Measurements from ENCODE around the gene PCSK7. TPM values are rescaled to one million over a fixed set of nuclear protein-coding genes. Genes with fewer than 3 reads are reported as not detected.

PCSK7 gene
- total RNA-seq, 5 donors from 2014 or later (not counting 1 experiment from before 2014, with no cell fraction given) = 300 to 368 (median 336) TPM

DNA sequence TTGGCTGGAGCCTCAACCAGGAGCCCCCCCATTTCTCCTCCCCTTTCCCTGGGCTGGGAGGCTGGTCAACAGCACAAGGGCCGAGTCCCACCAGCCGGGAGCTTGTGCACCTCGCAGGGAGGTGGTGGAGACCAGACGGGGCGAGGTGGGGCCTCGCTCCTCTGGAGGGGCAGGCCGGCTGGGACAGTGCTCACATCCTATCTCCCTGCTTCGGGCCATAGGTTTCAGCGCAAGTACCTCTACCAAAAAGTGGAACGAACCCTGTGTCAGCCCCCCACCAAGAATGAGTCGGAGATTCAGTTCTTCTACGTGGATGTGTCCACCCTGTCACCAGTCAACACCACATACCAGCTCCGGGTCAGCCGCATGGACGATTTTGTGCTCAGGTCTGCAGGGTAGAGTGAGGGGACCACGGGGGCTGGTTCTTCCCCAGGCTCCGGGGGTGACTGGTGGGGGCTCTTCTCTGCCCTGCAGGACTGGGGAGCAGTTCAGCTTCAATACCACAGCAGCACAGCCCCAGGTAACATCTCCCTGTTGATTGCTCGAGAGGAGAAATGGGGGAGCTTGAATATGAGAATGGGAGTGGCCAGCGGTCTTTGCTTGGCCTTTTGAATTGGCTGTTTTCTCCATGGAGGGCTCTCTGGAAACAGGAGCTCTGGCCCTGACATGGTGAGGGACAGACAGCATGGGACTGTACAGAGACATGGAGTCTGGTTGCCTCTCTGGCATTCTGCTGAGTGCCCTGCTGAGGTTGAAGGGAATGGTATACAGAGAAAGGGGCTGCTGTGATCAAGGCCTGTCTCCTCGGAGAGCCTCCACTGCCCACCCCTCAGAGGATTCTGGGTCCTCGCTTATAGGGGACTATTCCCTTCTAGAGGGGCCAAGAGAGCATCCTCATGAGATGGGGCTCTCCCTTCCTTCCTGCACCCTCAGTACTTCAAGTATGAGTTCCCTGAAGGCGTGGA lies 50.0 kb downstream of the PCSK7 start:
- CTCF ChIA-PET = interaction anchor here (0.5 to 3.7 kb wide), 6 partner anchors 15 to 768 kb away, joined by 3 to 38 read pairs (median 6); no protein-coding TSS in a partner anchor
- Histone ChIP-seq H3K9me3 (no peaks in the 10 kb centered on the region), H3K27ac (ENCODE audit: low read length) (no peak overlapping the region), H3K4me1 (ENCODE audit: control insufficient read depth in 1 of 2, extremely low read depth in 1 of 2, insufficient read depth in 2 of 2, low read length in 2 of 2) (peaks cover 17 to 34% of the 10 kb centered on the region in 2 experiments), H3K36me3 (ENCODE audit: control insufficient read depth in 2 of 2, extremely low read depth in 1 of 2, insufficient read depth in 1 of 2, low read length in 1 of 2) (peaks cover 3 to 16% of the 10 kb centered on the region in 2 donors), H3K4me3 (ENCODE audit: control insufficient read depth in 1 of 2, extremely low read depth in 1 of 2, low read length in 1 of 2) (no peak overlapping the region), H3K27me3 (replicated peaks in 1 of 2; ENCODE audit: control insufficient read depth in 2 of 2, extremely low read depth in 1 of 2, insufficient read depth in 2 of 2, low read length in 1 of 2) (no peaks in the 10 kb centered on the region)
- H3K27ac Mint-ChIP-seq = peak overlapping the region in 1 of 2 donors; percentile 16
- no peaks in the 10 kb centered on the region for H3K9me3 Mint-ChIP-seq
- ATAC-seq (replicated peaks in 1 of 4) = no peak
- no peaks in the 10 kb centered on the region for H3K27me3 Mint-ChIP-seq
- POLR2A ChIA-PET = interaction anchor here in 1 of 2 donors (0.5 kb wide), 1 partner anchor 10 kb away, joined by 3 read pairs; no protein-coding TSS in a partner anchor
- no peak overlapping the region for H3K4me3 Mint-ChIP-seq
- no peak for DNase-seq
- H3K36me3 Mint-ChIP-seq = peaks cover 9% of the 10 kb centered on the region
- WGBS (ENCODE audit: insufficient coverage) = 95% methylated on average over 10 of the region's 22 CpGs
- H3K4me1 Mint-ChIP-seq = peaks cover 29 to 35% (median 29%) of the 10 kb centered on the region in 3 donors

DNA sequence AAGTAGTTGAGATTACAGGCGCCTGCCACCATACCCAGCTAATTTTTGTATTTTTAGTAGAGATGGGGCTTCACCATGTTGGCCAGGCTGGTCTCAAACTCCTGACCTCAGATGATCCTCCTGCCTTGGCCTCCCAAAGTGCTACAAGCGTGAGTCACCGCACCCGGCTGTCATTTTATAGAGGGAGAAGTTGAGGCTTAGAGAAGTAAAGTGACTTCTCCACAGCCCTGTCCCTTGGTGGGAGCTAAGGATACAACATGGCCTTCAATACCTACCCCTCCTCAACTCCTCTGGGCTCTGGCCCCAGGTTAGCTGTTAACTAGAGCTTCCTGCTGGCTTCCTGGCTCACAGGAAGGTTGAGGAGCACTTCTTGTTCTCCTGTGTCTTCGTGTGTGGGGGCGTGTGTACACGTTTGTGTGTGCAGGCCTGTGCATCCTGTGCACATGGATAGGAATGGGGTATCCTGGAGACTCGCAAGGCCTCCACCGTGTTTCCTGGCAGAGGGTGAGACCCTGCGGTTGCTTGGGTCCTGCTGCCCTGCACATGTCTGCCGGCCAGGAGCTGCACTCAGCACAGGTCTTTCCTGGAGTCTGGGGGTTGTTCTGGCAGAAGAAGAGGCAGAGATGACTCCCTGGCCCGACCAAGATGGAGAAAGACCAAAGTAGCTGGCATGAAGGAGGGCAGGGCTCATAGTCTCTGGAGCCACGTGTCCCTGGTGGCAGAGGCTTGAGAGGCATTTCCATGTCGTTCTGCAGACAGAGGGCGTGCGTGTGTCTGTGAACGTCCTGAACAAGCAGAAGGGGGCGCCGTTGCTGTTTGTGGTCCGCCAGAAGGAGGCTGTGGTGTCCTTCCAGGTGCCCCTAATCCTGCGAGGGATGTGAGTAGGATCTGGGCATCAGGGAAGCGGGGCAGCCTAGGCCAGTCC lies 51.0 kb downstream of the PCSK7 start:
- WGBS (ENCODE audit: insufficient coverage) = 40% methylated on average over 14 of the region's 22 CpGs
- Histone ChIP-seq H3K27me3 (replicated peaks in 1 of 2; ENCODE audit: control insufficient read depth in 2 of 2, extremely low read depth in 1 of 2, insufficient read depth in 2 of 2, low read length in 1 of 2) (no peaks in the 10 kb centered on the region), H3K4me3 (ENCODE audit: control insufficient read depth in 1 of 2, extremely low read depth in 1 of 2, low read length in 1 of 2) (peak overlapping the region in 1 of 2 donors; percentile 40), H3K27ac (ENCODE audit: low read length) (no peak overlapping the region), H3K9me3 (no peaks in the 10 kb centered on the region), H3K36me3 (ENCODE audit: control insufficient read depth in 2 of 2, extremely low read depth in 1 of 2, insufficient read depth in 1 of 2, low read length in 1 of 2) (peaks cover 3 to 16% of the 10 kb centered on the region in 2 donors), H3K4me1 (ENCODE audit: control insufficient read depth in 1 of 2, extremely low read depth in 1 of 2, insufficient read depth in 2 of 2, low read length in 2 of 2) (peaks cover 17 to 34% of the 10 kb centered on the region in 2 experiments)
- ChIA-PET POLR2A (interaction anchor here in 1 of 2 donors (0.6 to 2.8 kb wide), 4 partner anchors 36 to 1660 kb away, joined by 3 to 21 read pairs (median 8); partner anchors contain the start of gene PAFAH1B2), CTCF (interaction anchor here (0.5 to 3.7 kb wide), 9 partner anchors 14 to 769 kb away, joined by 3 to 38 read pairs (median 5); no protein-coding TSS in a partner anchor)
- peaks cover 9% of the 10 kb centered on the region for H3K36me3 Mint-ChIP-seq
- peak in 2 of 4 experiments; percentile 18 to 37 for ATAC-seq (replicated peaks in 1 of 4)
- H3K4me1 Mint-ChIP-seq = peaks cover 29 to 35% (median 29%) of the 10 kb centered on the region in 3 donors
- DNase-seq = peak in 33 of 35 experiments; percentile 37 to 77 (median 57)
- H3K4me3 Mint-ChIP-seq = peak overlapping the region; percentile 90 to 96 (median 91)
- H3K27ac Mint-ChIP-seq = peak overlapping the region; percentile 55 to 66
- no peaks in the 10 kb centered on the region for H3K27me3 Mint-ChIP-seq
- no peaks in the 10 kb centered on the region for H3K9me3 Mint-ChIP-seq

DNA sequence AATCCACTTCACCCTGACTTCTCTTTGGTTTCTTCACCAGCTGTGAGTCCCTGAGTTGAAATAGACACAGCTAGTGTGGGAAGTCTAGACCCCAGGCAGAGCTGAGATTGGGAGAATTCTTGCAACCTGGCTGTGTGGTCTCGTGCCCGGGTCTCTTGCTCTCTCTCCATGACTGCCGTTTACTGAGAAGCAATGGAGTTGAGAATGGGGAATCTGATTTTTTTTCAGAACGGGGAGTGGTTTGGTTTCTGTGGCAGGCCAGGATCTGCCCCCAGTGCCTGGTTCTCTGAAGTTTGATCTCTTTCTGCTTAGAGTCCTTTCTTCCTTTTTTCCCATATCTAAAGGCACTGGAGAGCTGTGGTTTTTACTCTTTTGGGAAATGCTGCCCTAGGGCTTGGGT lies 51.9 kb downstream of the PCSK7 start:
- ChIA-PET CTCF (interaction anchor here (0.5 to 3.7 kb wide), 11 partner anchors 13 to 784 kb away, joined by 3 to 38 read pairs (median 6); partner anchors contain the start of gene PAFAH1B2 (in 1 of the 2)), POLR2A (interaction anchor here (0.6 to 2.8 kb wide), 8 partner anchors 16 to 1661 kb away, joined by 3 to 21 read pairs (median 4); partner anchors contain the start of gene PAFAH1B2 (in 1 of the 2))
- WGBS (ENCODE audit: insufficient coverage) = no CpG with 5 or more reads among the region's 4 CpGs
- H3K9me3 Mint-ChIP-seq = no peaks in the 10 kb centered on the region
- no peak overlapping the region for H3K27ac ChIP-seq (ENCODE audit: low read length)
- peak in 1 of 35 experiments; percentile 16 for DNase-seq
- peaks cover 29 to 32% (median 29%) of the 10 kb centered on the region in 3 donors for H3K4me1 Mint-ChIP-seq
- peaks cover 9% of the 10 kb centered on the region for H3K36me3 Mint-ChIP-seq
- no peaks in the 10 kb centered on the region for H3K27me3 Mint-ChIP-seq
- peak overlapping the region; percentile 86 to 88 for H3K4me3 ChIP-seq (ENCODE audit: control insufficient read depth in 1 of 2, extremely low read depth in 1 of 2, low read length in 1 of 2)
- H3K36me3 ChIP-seq (ENCODE audit: control insufficient read depth in 2 of 2, extremely low read depth in 1 of 2, insufficient read depth in 1 of 2, low read length in 1 of 2) = peaks cover 3 to 16% of the 10 kb centered on the region in 2 donors
- H3K4me1 ChIP-seq (ENCODE audit: control insufficient read depth in 1 of 2, extremely low read depth in 1 of 2, insufficient read depth in 2 of 2, low read length in 2 of 2) = peaks cover 17 to 34% of the 10 kb centered on the region in 2 experiments
- H3K4me3 Mint-ChIP-seq = peak overlapping the region; percentile 90 to 96 (median 91)
- no peaks in the 10 kb centered on the region for H3K27me3 ChIP-seq (replicated peaks in 1 of 2; ENCODE audit: control insufficient read depth in 2 of 2, extremely low read depth in 1 of 2, insufficient read depth in 2 of 2, low read length in 1 of 2)
- H3K27ac Mint-ChIP-seq = peak overlapping the region; percentile 88 to 91
- no peak for ATAC-seq (replicated peaks in 1 of 4)
- no peaks in the 10 kb centered on the region for H3K9me3 ChIP-seq

- DNase-seq = peak in 31 of 35 experiments; percentile 19 to 63 (median 40)
- H3K4me3 ChIP-seq (ENCODE audit: control insufficient read depth in 1 of 2, extremely low read depth in 1 of 2, low read length in 1 of 2) = peak overlapping the region; percentile 86 to 88
- CTCF ChIA-PET = interaction anchor here (0.5 to 3.7 kb wide), 16 partner anchors 29 to 785 kb away, joined by 3 to 38 read pairs (median 5); partner anchors contain the start of genes PCSK7 (in 2 of the 2), APOA5 (in 1 of the 2), PAFAH1B2 (in 1 of the 2) and RNF214 (in 1 of the 2)
Observed at GRCh38 chr11:117179048-117179999, 52.5 kb downstream of the PCSK7 start.

More at GRCh38 chr11:117179048-117179999, 52.5 kb downstream of the PCSK7 start:
- Histone ChIP-seq H3K9me3 (no peaks in the 10 kb centered on the region), H3K36me3 (ENCODE audit: control insufficient read depth in 2 of 2, extremely low read depth in 1 of 2, insufficient read depth in 1 of 2, low read length in 1 of 2) (peaks cover 3 to 16% of the 10 kb centered on the region in 2 donors), H3K27ac (ENCODE audit: low read length) (peak overlapping the region; percentile 88), H3K4me1 (ENCODE audit: control insufficient read depth in 1 of 2, extremely low read depth in 1 of 2, insufficient read depth in 2 of 2, low read length in 2 of 2) (peaks cover 17 to 34% of the 10 kb centered on the region in 2 experiments), H3K27me3 (replicated peaks in 1 of 2; ENCODE audit: control insufficient read depth in 2 of 2, extremely low read depth in 1 of 2, insufficient read depth in 2 of 2, low read length in 1 of 2) (no peaks in the 10 kb centered on the region)
- no peaks in the 10 kb centered on the region for H3K9me3 Mint-ChIP-seq
- WGBS (ENCODE audit: insufficient coverage) = 4% methylated on average over 33 of the region's 39 CpGs
- POLR2A ChIA-PET = interaction anchor here (0.6 to 2.8 kb wide), 12 partner anchors 7 to 300 kb away, joined by 3 to 21 read pairs (median 3); partner anchors contain the start of gene PAFAH1B2 (in 1 of the 2)
- H3K27me3 Mint-ChIP-seq = no peaks in the 10 kb centered on the region
- peak overlapping the region; percentile 90 to 96 (median 91) for H3K4me3 Mint-ChIP-seq
- ATAC-seq (replicated peaks in 1 of 4) = peak; percentile 46 to 68 (median 62)
- peaks cover 29 to 32% (median 29%) of the 10 kb centered on the region in 3 donors for H3K4me1 Mint-ChIP-seq
- peak overlapping the region; percentile 88 to 91 for H3K27ac Mint-ChIP-seq
- peaks cover 9% of the 10 kb centered on the region for H3K36me3 Mint-ChIP-seq
